ENCODE results near the gene ANO2. TPM values are rescaled to one million over a fixed set of nuclear protein-coding genes. Genes with fewer than 3 reads are reported as not detected.

The ANO2 gene
- total and polyA plus RNA-seq, 2 donors (not counting 3 experiments of a cell fraction or from before 2014, with no cell fraction given), result 15.4 to 65.0 TPM

DNA sequence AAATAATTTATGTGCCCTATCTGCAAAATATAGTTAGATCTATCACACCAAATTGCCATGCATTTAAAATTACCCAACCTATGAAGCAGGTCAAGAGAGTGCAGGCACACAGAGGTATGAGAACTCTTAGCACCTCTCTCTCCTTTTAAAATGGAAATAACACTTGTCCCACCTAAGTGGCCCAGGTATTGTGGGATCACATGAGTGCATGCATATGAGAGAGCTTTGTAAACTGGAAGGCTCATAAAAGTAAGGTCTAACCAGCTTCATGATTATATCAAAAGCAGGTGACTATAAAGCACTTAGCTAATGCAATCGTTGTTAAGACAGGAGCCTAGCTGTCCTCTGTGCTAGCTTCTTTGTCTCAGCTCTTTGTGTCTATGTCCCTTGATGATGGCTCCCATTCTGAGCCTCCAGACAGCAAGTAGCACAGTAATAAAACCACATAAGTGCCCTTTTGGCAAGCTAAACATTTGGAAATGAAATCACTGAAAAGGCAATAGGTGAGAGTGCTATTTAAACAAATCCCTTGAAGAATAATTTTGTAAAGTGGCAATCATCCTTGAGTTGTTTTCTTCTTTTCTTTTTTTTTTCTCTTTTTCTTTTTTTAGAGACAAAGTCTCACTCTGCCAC lies 294.1 kb downstream of the ANO2 start:
- intact Hi-C loops (cut with micrococcal nuclease), result no loop called here
- Histone ChIP-seq H3K9ac (replicated peaks; ENCODE audit: extremely low read depth, insufficient read depth, low read length) (no peak overlapping the region), H3K9me1 (replicated peaks; ENCODE audit: control insufficient read depth, extremely low read depth, insufficient read depth, low read length) (no peaks in the 10 kb centered on the region), H3K9me3 (replicated peaks; ENCODE audit: control insufficient read depth, insufficient read depth, low read length) (no peaks in the 10 kb centered on the region), H2AFZ (ENCODE audit: low read depth, low read length) (no peak overlapping the region), H3K4me1 (ENCODE audit: control insufficient read depth, extremely low read depth, insufficient read depth, low read length) (no peaks in the 10 kb centered on the region), H3K36me3 (ENCODE audit: control insufficient read depth in 2 of 2, extremely low read depth in 1 of 2, insufficient read depth in 2 of 2, low read length in 2 of 2) (peaks cover 0 to 3% of the 10 kb centered on the region in 2 experiments), H3K79me2 (ENCODE audit: control insufficient read depth, insufficient read depth, low read length) (no peaks in the 10 kb centered on the region), H3K27ac (ENCODE audit: insufficient read depth, low read depth, low read length) (no peak overlapping the region), H4K20me1 (replicated peaks; ENCODE audit: control insufficient read depth, extremely low read depth, insufficient read depth, low read length) (peaks cover 16% of the 10 kb centered on the region), H3K27me3 (ENCODE audit: control insufficient read depth in 2 of 2, insufficient read depth in 2 of 2, low read length in 2 of 2) (no peaks in the 10 kb centered on the region), H3K4me2 (ENCODE audit: insufficient read depth, low read length) (no peak overlapping the region), H3K4me3 (replicated peaks in 1 of 3; ENCODE audit: insufficient read depth in 1 of 3, low read depth in 1 of 3, low read length in 3 of 3) (no peak overlapping the region)
- TF ChIP-seq MAX (IDR thresholded peaks at IDR 0.05; ENCODE audit: insufficient read depth, insufficient read length) (no peak), EZH2 (IDR thresholded peaks at IDR 0.05; ENCODE audit: borderline replicate concordance, low read depth, low read length, severe bottlenecking) (no peak), POLR2A (IDR thresholded peaks at IDR 0.05; ENCODE audit: low read depth, low read length) (no peak), FOS (IDR thresholded peaks at IDR 0.05; ENCODE audit: borderline replicate concordance, insufficient read depth, low read length) (no peak), POLR2AphosphoS5 (IDR thresholded peaks at IDR 0.05; ENCODE audit: insufficient read depth, low read depth, low read length) (no peak), GATA2 (IDR thresholded peaks at IDR 0.05; ENCODE audit: insufficient read depth, insufficient read length, low read depth, low read length) (no peak), MYC (IDR thresholded peaks at IDR 0.05; ENCODE audit: low read depth, low read length) (no peak), JUN (IDR thresholded peaks at IDR 0.05; ENCODE audit: borderline replicate concordance, insufficient read depth, insufficient read length, low read depth) (no peak)
- TF ChIP-seq, protein P1, sequence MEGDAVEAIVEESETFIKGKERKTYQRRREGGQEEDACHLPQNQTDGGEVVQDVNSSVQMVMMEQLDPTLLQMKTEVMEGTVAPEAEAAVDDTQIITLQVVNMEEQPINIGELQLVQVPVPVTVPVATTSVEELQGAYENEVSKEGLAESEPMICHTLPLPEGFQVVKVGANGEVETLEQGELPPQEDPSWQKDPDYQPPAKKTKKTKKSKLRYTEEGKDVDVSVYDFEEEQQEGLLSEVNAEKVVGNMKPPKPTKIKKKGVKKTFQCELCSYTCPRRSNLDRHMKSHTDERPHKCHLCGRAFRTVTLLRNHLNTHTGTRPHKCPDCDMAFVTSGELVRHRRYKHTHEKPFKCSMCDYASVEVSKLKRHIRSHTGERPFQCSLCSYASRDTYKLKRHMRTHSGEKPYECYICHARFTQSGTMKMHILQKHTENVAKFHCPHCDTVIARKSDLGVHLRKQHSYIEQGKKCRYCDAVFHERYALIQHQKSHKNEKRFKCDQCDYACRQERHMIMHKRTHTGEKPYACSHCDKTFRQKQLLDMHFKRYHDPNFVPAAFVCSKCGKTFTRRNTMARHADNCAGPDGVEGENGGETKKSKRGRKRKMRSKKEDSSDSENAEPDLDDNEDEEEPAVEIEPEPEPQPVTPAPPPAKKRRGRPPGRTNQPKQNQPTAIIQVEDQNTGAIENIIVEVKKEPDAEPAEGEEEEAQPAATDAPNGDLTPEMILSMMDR (IDR thresholded peaks at IDR 0.05; ENCODE audit: extremely low read depth in 1 of 2, insufficient read depth in 1 of 2, low read depth in 1 of 2, low read length in 2 of 2), result no peak
- dilution Hi-C loops (cut with MboI; ENCODE audit: extremely low pct_ligation_motif_present, low sequenced_read_pairs), result no loop called here
- FAIRE-seq (no peak), DNase-seq (ENCODE audit: low read depth, low spot score) (no peak)
- CTCF ChIA-PET, result interaction anchor here (1.3 to 2.7 kb wide), 6 partner anchors 8 to 222 kb away, joined by 3 to 22 read pairs (median 6); no protein-coding TSS in a partner anchor
- BruUV-seq (replicated peaks), result no TSS peak
- POLR2A ChIA-PET, result no interaction called here
